Hepatocyte (in vitro differentiated cells): Measurements from ENCODE around the gene AMBRA1.

Experiments used
- CTCF ChIP-seq: fragments of 200-600 bp; sonication (generic); IDR thresholded peaks from 2 replicates; pipeline ENCODE4 v1.5.1; 2016; ENCODE audit warnings: antibody characterized with exemption, mild to moderate bottlenecking; ENCODE audit not compliant: poor library complexity
- EZH2 ChIP-seq: fragments of 200-600 bp; sonication (generic); IDR thresholded peaks from 2 replicates; pipeline ENCODE4 v1.6.1; 2016; ENCODE audit warnings: antibody characterized with exemption, mild to moderate bottlenecking, borderline replicate concordance
- EZH2phosphoT487 ChIP-seq: fragments of 200-600 bp; sonication (generic); IDR thresholded peaks from one replicate; pipeline ENCODE4 v1.6.1; 2018; ENCODE audit warnings: antibody characterized with exemption, mild to moderate bottlenecking, low read depth, moderate library complexity; ENCODE audit not compliant: unreplicated experiment, severe bottlenecking

- no peak for TF ChIP-seq CTCF
- no peak for TF ChIP-seq EZH2phosphoT487
- no peak for TF ChIP-seq EZH2
Observed at GRCh38 chr11:46588915-46589314, 4.9 kb downstream of the AMBRA1 start.
